ENCODE data around the gene PLCG2.
A peak's percentile ranks its signal among the peaks of the same experiment; 100 is the strongest.
"Not testable (repeated sequence)": the region's sequence is repeated elsewhere in the genome, so short reads cannot be mapped to it uniquely, and the experiment has no call there.

Gene PLCG2

DNA sequence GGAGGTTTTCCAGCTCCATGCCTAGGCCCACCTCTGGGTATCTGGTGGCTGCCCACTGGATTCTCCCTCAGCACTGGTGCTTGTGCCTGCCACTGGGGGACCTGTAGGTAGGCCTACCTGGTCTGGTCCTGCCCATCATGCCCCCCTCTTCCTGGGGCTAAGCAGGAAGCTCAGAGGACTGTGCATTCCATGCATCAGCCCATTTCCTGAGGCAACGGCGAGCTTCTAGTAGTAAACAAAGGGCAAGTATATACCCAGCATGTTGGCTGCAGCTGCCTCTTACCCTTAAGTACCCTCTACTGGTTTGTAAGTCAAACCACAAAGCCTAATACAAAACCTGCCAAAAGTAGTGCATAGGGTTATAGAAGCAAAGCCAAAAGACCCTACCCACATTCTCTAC lies 194.6 kb downstream of the PLCG2 start:
- H3K4me3 ChIP-seq (ENCODE audit: low read depth, low read length), result no peak overlapping the region
- no peak for DNase-seq (ENCODE audit: low read depth)
- TF ChIP-seq MYC (IDR thresholded peaks at IDR 0.05; ENCODE audit: low read depth, low read length), result no peak
- TF ChIP-seq, protein P1, sequence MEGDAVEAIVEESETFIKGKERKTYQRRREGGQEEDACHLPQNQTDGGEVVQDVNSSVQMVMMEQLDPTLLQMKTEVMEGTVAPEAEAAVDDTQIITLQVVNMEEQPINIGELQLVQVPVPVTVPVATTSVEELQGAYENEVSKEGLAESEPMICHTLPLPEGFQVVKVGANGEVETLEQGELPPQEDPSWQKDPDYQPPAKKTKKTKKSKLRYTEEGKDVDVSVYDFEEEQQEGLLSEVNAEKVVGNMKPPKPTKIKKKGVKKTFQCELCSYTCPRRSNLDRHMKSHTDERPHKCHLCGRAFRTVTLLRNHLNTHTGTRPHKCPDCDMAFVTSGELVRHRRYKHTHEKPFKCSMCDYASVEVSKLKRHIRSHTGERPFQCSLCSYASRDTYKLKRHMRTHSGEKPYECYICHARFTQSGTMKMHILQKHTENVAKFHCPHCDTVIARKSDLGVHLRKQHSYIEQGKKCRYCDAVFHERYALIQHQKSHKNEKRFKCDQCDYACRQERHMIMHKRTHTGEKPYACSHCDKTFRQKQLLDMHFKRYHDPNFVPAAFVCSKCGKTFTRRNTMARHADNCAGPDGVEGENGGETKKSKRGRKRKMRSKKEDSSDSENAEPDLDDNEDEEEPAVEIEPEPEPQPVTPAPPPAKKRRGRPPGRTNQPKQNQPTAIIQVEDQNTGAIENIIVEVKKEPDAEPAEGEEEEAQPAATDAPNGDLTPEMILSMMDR (IDR thresholded peaks at IDR 0.05; ENCODE audit: low read depth, low read length), result no peak
- no peak for TF ChIP-seq POLR2A (IDR thresholded peaks at IDR 0.05; ENCODE audit: extremely low read depth, insufficient read length)
- TF ChIP-seq, protein P2, sequence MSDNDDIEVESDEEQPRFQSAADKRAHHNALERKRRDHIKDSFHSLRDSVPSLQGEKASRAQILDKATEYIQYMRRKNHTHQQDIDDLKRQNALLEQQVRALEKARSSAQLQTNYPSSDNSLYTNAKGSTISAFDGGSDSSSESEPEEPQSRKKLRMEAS (IDR thresholded peaks at IDR 0.05; ENCODE audit: low read depth, low read length), result no peak

DNA sequence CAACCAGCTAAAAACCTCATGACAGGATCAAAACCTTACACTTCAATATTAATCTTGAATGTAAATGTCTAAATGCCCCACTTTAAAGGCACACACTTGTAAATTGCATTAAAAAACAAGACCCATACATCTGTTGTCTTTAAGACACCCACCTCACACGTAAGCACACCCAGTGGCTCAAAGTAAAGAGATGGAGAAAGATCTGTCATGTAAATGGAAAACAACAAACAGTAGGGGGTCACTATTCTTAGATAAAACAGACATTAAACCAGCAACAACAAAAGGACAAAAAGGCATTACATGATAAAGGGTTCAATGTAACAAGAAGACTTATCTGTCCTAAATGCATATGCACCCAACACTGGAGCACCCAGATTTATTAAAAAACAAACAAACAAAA lies 196.5 kb downstream of the PLCG2 start:
- H3K4me3 ChIP-seq (ENCODE audit: low read depth, low read length), result no peak overlapping the region
- DNase-seq (ENCODE audit: low read depth), result no peak
- TF ChIP-seq, protein P1 (IDR thresholded peaks at IDR 0.05; ENCODE audit: low read depth, low read length), result no peak
- TF ChIP-seq MYC (IDR thresholded peaks at IDR 0.05; ENCODE audit: low read depth, low read length) (no peak), POLR2A (IDR thresholded peaks at IDR 0.05; ENCODE audit: extremely low read depth, insufficient read length) (no peak)
- TF ChIP-seq, protein P2 (IDR thresholded peaks at IDR 0.05; ENCODE audit: low read depth, low read length), result no peak

DNA sequence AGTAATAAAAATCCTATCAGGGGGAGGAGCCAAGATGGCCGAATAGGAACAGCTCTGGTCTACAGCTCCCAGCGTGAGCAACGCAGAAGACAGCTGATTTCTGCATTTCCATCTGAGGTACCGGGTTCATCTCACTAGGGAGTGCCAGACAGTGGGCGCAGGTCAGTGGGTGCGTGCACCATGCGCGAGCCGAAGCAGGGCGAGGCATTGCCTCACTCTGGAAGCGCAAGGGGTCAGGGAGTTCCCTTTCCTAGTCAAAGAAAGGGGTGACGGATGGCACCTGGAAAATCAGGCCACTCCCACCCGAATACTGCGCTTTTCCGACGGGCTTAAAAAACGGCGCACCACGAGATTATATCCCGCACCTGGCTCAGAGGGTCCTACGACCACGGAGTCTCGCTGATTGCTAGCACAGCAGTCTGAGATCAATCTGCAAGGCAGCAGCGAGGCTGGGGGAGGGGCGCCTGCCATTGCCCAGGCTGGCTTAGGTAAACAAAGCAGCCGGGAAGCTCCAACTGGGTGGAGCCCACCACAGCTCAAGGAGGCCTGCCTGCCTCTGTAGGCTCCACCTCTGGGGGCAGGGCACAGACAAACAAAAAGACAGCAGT lies 198.3 kb downstream of the PLCG2 start:
- DNase-seq (ENCODE audit: low read depth); H3K4me3 ChIP-seq (ENCODE audit: low read depth, low read length): not testable (repeated sequence)

DNA sequence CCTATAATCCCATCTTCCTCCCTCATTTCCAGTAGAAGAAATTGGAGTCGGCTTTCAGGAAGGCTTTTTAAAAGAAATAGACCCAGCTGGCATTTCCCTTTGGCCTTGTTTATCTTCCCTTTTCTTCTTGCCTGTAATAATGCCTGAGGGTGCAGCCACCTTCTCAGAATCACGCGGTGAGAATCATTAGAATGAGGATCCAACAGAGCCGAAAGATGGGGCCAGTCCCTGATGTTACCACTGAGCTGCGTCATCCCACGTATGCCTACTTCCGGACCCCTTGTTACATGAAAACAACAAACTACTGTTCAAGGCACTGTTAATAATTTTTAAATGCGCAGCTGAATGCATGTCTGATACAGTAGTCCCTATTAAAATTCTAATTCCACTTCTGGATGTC lies 208.0 kb downstream of the PLCG2 start:
- DNase-seq (ENCODE audit: low read depth), result no peak
- no peak for TF ChIP-seq POLR2A (IDR thresholded peaks at IDR 0.05; ENCODE audit: extremely low read depth, insufficient read length)
- TF ChIP-seq, protein P2 (IDR thresholded peaks at IDR 0.05; ENCODE audit: low read depth, low read length), result no peak
- TF ChIP-seq, protein P1 (IDR thresholded peaks at IDR 0.05; ENCODE audit: low read depth, low read length), result no peak
- no peak for TF ChIP-seq MYC (IDR thresholded peaks at IDR 0.05; ENCODE audit: low read depth, low read length)
- no peak overlapping the region for H3K4me3 ChIP-seq (ENCODE audit: low read depth, low read length)

DNA sequence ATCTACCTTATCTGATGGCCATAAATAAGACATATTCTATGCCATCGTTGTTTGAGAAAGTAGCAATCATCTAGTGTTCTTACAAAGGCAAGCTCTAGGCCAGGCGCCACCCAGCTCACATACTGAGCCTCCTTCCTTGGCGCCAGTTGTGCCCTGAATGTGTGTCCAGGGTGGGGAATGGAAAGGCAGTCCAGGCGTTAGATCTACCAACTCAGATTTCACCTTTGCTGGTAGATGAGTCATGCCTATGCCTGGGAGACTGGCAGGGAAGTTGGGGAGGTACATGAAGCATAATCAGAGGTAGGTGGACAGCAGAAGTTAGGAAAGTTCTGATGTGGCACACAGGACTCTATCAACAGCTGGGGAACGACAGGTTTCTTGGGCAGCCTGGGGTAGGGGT lies 208.6 kb downstream of the PLCG2 start:
- H3K4me3 ChIP-seq (ENCODE audit: low read depth, low read length), result no peak overlapping the region
- DNase-seq (ENCODE audit: low read depth), result no peak
- TF ChIP-seq POLR2A (IDR thresholded peaks at IDR 0.05; ENCODE audit: extremely low read depth, insufficient read length) (no peak), MYC (IDR thresholded peaks at IDR 0.05; ENCODE audit: low read depth, low read length) (no peak)
- TF ChIP-seq, protein P2 (IDR thresholded peaks at IDR 0.05; ENCODE audit: low read depth, low read length), result no peak
- TF ChIP-seq, protein P1 (IDR thresholded peaks at IDR 0.05; ENCODE audit: low read depth, low read length), result no peak

DNA sequence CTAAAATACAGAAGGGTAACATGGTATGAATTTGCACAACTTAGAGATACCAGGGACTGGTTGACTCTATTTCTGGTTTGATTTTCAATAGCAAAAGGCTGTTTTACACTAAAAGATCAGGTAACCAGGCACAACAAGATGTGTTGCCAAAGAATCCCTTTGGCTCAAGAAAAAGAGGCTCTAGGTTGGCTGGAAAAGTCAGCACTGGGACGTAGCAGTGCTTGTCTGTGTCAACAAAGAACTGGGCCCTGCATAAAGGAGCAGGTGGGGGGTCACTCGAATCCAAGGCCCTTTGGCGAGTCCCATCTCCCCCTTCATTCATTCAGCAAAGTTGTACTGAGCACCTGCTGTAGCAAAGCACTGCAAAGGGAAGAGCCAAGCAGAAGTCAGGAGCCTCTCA lies 213.8 kb downstream of the PLCG2 start:
- no peak for TF ChIP-seq POLR2A (IDR thresholded peaks at IDR 0.05; ENCODE audit: extremely low read depth, insufficient read length)
- no peak overlapping the region for H3K4me3 ChIP-seq (ENCODE audit: low read depth, low read length)
- no peak for DNase-seq (ENCODE audit: low read depth)

DNA sequence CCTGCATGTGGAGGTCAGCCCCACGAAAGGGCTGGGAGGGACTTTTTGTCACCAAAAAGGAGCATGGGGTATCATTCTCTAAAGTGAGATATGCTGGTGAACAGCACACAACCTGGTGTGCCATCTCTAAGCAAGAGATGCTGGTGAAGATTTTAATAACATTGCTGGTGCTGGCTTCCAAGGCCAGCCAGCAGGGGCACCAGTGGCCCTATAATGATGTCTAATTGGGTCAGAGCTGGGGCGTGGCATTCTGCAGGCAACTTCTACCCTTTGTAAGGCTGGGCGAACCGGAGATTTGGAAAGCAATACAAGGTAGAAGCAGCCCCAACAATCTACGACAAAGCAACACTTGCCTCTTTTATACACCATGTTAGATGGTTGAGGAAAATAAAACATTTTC lies 215.4 kb downstream of the PLCG2 start:
- TF ChIP-seq, protein P2 (IDR thresholded peaks at IDR 0.05; ENCODE audit: low read depth, low read length), result no peak
- TF ChIP-seq MYC (IDR thresholded peaks at IDR 0.05; ENCODE audit: low read depth, low read length) (no peak), POLR2A (IDR thresholded peaks at IDR 0.05; ENCODE audit: extremely low read depth, insufficient read length) (no peak)
- TF ChIP-seq, protein P1 (IDR thresholded peaks at IDR 0.05; ENCODE audit: low read depth, low read length), result peak; percentile 49
- no peak overlapping the region for H3K4me3 ChIP-seq (ENCODE audit: low read depth, low read length)
- peak; percentile 18 for DNase-seq (ENCODE audit: low read depth)

All from NB4 (cell line).